Fibroblast of pulmonary artery (primary cell): ENCODE measurements around the gene FLNB.
A peak's percentile ranks its signal among the peaks of the same experiment; 100 is the strongest.

Experiments
- DNase-seq: peaks from one replicate; pipeline ENCODE4 v3.0.0-alpha.2; 2010; ENCODE audit warnings: low read depth
- H3K4me3 ChIP-seq: replicated peaks from 2 replicates; pipeline ENCODE4 v1.5.1; 2011; ENCODE audit warnings: low read depth, mild to moderate bottlenecking, control low read depth, low read length, moderate library complexity
- CTCF ChIP-seq: IDR thresholded peaks from 2 replicates; pipeline ENCODE4 v1.5.1; 2011; ENCODE audit warnings: mild to moderate bottlenecking, control low read depth, low read length, inconsistent platforms; ENCODE audit errors: missing control alignments

FLNB gene

GRCh38 chr3:58058361-58059263 lies 50.4 kb downstream of the FLNB start:
- TF ChIP-seq CTCF: no peak
- H3K4me3 ChIP-seq: no peak overlapping the region
- peak; percentile 63 for DNase-seq

- no peak for TF ChIP-seq CTCF
- peak; percentile 78 for DNase-seq
- H3K4me3 ChIP-seq: no peak overlapping the region
Observed at GRCh38 chr3:58059349-58060321, 51.4 kb downstream of the FLNB start.

GRCh38 chr3:58062472-58062871 lies 54.2 kb downstream of the FLNB start:
- DNase-seq: no peak
- TF ChIP-seq CTCF: no peak
- H3K4me3 ChIP-seq: no peak overlapping the region

- H3K4me3 ChIP-seq: no peak overlapping the region
- DNase-seq: peak; percentile 83
- no peak for TF ChIP-seq CTCF
Observed at GRCh38 chr3:58063022-58063815, 55.0 kb downstream of the FLNB start.

GRCh38 chr3:58064923-58065638 lies 56.9 kb downstream of the FLNB start:
- DNase-seq: no peak
- no peak for TF ChIP-seq CTCF
- H3K4me3 ChIP-seq: no peak overlapping the region

- H3K4me3 ChIP-seq: no peak overlapping the region
- TF ChIP-seq CTCF: no peak
- no peak for DNase-seq
Observed at GRCh38 chr3:58065700-58066167, 57.5 kb downstream of the FLNB start.
